HEK293 (cell line): ENCODE data around the gene PRR13.

Source experiments
- CTCF ChIA-PET: fragments of 350-600 bp; formaldehyde crosslinking; extraction: SDS; loops from one replicate; lab custom pipeline; 2021; ENCODE audit warnings: antibody characterized with exemption; lab: Yijun Ruan, JAX
- POLR2A ChIA-PET: fragments of 300-600 bp; formaldehyde crosslinking; extraction: SDS; loops from one replicate; lab custom pipeline; 2020; ENCODE audit warnings: antibody characterized with exemption, inconsistent platforms; lab: Yijun Ruan, JAX
- H3K27ac ChIP-seq: fragments of 200-500 bp; sonication (Bioruptor generic); 2 replicates; pipeline ENCODE4 v1.5.1; 2014; ENCODE audit warnings: low read depth, low read length, control low read depth, inconsistent platforms; ENCODE audit errors: extremely low read depth
- H3K36me3 ChIP-seq, 2 experiments: fragments of 200-500 bp in 1 of 2; sonication (Bioruptor generic) in 1 of 2; 1 replicate in 1 of 2; 2 replicates in 1 of 2; pipeline ENCODE4 v1.5.1; 2014 to 2017; ENCODE audit warnings: inconsistent platforms in 2 of 2, low read length in 2 of 2; ENCODE audit not compliant: control insufficient read depth in 2 of 2, insufficient read depth in 1 of 2
- H3K4me1 ChIP-seq: fragments of 200-500 bp; sonication (Bioruptor generic); 2 replicates; pipeline ENCODE4 v1.5.1; 2014; ENCODE audit warnings: mild to moderate bottlenecking, low read length, inconsistent platforms; ENCODE audit not compliant: control insufficient read depth, insufficient read depth
- H3K4me3 ChIP-seq: 2 replicates; pipeline ENCODE4 v1.5.1; 2011; ENCODE audit warnings: low read depth, mild to moderate bottlenecking, control low read depth, low read length, moderate library complexity
- H3K9me3 ChIP-seq: fragments of 200-500 bp; sonication (Bioruptor generic); 2 replicates; pipeline ENCODE4 v1.5.1; 2014; ENCODE audit warnings: low read depth, low read length, inconsistent platforms; ENCODE audit not compliant: control insufficient read depth, insufficient read depth
- ATF2 ChIP-seq: fragments of 450-650 bp; formaldehyde crosslinking; IDR thresholded peaks from 2 replicates; pipeline ENCODE4 v1.5.1; 2016; ENCODE audit warnings: missing biosample characterization, missing genetic modification characterization, low read depth
- GLI4 ChIP-seq: fragments of 450-650 bp; formaldehyde crosslinking; IDR thresholded peaks from 2 replicates; pipeline ENCODE4 v1.5.1; 2016; ENCODE audit warnings: missing biosample characterization, missing genetic modification characterization
- PRDM10 ChIP-seq: fragments of 450-650 bp; formaldehyde crosslinking; IDR thresholded peaks from 2 replicates; pipeline ENCODE4 v1.5.1; 2016; ENCODE audit warnings: missing biosample characterization, missing genetic modification characterization
- ZBTB20 ChIP-seq: fragments of 450-650 bp; formaldehyde crosslinking; IDR thresholded peaks from 2 replicates; pipeline ENCODE4 v1.5.1; 2016; ENCODE audit warnings: missing biosample characterization, missing genetic modification characterization
- ZNF366 ChIP-seq: fragments of 450-650 bp; formaldehyde crosslinking; conservative IDR thresholded peaks from 2 replicates; pipeline ENCODE4 v1.5.1; 2016; ENCODE audit warnings: missing biosample characterization, missing genetic modification characterization

Gene PRR13

DNA sequence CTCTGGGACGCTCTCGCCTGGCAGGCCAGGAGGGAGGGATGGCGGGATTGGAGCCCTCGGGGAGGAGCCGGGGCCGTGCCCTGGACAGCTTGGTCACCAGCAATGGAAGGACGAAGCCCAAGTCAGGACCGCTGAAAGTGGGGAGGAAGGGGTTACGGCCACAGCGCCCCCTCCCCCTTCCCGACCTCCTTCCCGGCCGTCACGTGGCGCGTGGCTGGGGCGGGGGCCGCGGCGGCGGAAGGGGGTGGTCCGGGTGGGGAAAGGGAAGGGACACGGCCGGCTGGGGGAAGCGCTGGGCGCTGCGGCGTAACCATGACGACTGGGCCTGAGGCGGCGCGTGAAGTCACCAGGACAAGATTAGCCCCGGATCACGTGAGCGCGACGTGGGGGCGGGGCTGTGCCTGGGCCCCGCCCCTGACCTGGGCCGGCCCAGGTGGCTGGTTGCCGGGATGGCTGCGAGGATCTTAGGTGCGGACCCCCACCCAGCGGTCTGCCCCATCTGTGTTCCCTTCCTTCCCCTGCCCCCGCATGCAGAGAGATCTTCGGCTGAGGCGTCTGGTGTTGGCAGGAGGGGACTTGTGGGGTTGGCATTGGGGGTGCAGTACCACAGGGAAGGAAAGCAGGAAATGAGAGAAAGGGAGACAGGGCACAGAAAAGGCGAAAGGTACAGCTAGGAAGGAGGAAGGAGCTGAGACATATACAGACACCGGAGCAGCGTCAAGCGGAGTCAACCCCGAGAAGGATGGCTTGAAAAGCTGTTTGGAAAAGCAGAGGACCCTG is 51.5 kb downstream of the PRR13 start (continued):
- TF ChIP-seq ATF2 (tag by site-specific recombination) (no peak), ZBTB20 (tag by site-specific recombination) (0 out of 2 replicates have a peak, but pooled peaks have one; percentile 23)

DNA sequence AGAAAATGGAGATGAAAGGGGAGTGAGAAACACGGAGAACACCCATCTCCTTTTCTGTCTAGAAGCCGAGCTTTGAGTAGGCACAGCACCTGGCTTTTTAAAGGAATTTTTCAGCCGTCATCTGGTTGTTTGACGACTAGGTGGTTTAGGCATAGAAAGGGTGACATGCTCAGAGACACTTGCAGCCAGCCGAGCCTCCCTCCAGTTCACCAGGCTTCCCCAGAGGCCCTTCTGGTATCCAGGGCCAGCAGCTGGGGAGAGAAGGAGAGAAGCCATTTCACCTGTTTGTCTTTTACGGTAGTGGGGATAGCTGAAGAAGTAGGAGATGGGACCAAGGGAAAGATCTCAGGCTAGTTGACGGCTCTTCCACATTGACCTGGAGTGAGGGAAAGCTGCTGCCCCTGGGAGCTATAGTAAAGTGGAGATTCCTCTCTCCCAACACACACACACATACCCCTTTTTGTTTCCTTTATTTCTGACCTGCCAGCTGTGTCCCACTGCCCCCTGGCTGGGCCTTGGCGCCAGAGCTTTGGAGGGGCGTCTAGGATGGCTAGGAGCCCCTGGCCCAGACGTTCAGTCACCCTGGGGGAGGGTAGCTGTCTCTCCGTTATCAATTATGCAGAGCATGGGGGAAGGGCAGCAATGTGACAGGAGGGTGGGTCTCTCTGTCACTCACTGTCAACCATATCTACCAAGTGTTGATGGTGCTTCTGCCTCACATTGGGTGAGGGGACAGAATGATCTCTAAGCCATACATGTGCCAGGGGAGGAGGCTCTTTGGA is 52.3 kb downstream of the PRR13 start:
- POLR2A ChIA-PET = interaction anchor here (0.6 to 2.8 kb wide), 3 partner anchors 11 to 159 kb away, joined by 3 to 27 read pairs (median 5); no protein-coding TSS in a partner anchor
- H3K4me3 ChIP-seq = peak overlapping the region; percentile 55
- no peaks in the 10 kb centered on the region for H3K36me3 ChIP-seq
- no peak for TF ChIP-seq PRDM10 (tag by site-specific recombination)
- TF ChIP-seq GLI4 (tag by site-specific recombination) = no peak
- 0 out of 2 replicates have a peak, but pooled peaks have one; percentile 9 for TF ChIP-seq ZNF366 (tag by site-specific recombination)
- CTCF ChIA-PET = interaction anchor here (0.7 to 1.5 kb wide), 5 partner anchors 11 to 182 kb away, joined by 3 read pairs; partner anchors contain the start of genes AAAS and ATP5MC2
- H3K27ac ChIP-seq = peak overlapping the region; percentile 46; the same call in 1 of the 2 replicates
- peaks cover 16% of the 10 kb centered on the region for H3K4me1 ChIP-seq
- H3K9me3 ChIP-seq = no peaks in the 10 kb centered on the region
